GM21528 (cell line): Measurements from ENCODE around the gene LRRC74B.
"Not testable (repeated sequence)": the region's sequence is repeated elsewhere in the genome, so short reads cannot be mapped to it uniquely, and the experiment has no call there.

Source experiments
- ATAC-seq: cut with Tn5 transposase; IDR thresholded peaks from one replicate; pipeline ENCODE4 v1.9.1; 2021; ENCODE audit warnings: mild to moderate bottlenecking, moderate library complexity; ENCODE audit not compliant: unreplicated experiment, low FRiP score

Gene LRRC74B

DNA sequence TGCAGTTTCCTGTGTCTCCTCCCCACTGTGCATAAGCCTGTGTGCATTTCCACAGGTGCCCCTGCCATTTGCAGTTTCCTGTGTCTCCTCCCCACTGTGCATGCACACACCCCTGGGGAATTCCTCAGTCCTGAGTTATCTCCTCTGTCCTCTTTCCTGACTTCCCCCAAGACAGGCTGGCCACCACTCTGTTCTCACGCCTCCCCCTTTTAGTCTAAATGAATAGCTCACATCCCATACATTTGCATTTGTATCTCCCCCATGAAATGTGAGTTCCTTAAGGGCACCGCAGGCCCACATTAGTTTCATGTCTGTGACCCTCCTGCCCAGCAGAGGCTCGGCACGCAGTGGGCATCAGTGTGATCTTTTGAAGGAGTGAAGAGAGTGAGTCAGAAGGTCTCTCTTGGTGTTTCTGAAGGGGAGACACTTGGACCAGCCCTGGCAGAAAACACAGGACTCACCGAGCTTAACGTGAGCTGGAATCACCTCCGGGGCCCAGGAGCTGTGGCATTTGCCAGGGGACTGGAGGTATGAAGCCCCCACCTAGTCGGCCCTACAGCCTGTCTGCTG lies 6.2 kb downstream of the LRRC74B start:
- no peak for ATAC-seq

DNA sequence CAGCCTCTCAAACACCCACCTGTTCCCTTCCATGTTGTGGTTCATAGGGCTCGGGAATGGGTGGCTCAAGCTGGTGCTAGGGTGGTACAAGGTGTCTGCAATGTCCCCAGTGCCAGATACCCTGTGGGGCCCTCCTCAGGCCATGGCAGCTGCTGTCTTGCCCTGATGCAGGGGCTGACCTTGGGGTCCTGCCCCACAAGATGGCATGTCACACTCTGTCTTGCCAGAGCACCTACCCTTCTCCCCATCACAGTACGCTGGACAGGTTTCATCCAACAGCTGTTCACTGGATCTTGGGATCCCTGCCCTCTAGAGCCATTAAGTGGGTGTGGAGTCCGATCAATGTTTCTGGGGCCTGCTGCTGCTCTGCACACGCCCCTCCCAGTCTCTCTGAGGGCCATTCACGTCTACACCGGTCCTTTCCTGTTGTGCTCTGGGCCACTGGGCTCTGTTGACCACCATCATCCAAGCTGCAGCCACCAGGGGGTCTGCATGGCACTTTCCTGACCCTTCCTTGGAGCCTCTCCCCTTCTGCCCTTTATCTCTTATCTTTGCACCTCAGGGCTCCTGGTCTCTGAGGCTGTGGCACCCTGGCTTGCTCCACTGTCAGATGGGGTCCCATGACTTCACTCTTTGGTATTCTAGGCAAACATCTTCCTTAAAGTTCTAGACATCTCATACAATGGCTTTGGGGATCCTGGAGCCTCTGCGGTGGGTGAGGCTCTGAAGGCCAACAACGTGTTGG lies 7.1 kb downstream of the LRRC74B start:
- ATAC-seq: no peak

DNA sequence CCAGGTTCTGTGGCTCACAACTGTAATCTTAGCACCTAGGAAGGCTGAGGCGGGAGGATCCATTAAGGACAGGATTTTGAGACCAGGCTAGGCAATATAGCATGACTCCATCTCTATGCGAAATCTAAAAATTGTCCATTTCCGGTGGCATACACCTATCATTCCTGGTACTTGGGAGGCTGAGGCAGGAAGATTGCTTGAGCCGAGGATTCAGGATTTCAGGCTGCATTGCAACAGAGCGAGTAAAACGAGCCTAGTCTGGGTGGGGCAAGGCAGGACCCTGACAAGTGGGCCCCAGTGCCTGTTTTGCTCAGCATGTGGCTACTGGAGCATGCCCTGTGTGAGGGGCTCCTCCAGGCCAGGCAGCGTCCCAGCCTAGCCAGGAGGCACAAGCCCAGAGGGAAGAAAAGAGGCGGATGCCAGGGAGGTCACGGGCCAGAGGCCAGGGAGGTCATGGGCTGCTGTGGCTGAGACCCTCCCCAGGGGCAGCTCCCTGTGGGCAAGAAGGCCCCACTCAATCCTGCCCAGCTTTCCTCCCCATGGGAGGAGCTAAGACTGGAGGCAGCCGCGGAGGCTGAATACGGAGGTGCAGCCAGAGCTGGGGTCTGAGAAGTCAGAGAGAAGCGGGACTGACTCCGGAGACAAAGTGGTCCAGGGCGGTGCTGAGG lies 8.4 kb downstream of the LRRC74B start:
- no peak for ATAC-seq

DNA sequence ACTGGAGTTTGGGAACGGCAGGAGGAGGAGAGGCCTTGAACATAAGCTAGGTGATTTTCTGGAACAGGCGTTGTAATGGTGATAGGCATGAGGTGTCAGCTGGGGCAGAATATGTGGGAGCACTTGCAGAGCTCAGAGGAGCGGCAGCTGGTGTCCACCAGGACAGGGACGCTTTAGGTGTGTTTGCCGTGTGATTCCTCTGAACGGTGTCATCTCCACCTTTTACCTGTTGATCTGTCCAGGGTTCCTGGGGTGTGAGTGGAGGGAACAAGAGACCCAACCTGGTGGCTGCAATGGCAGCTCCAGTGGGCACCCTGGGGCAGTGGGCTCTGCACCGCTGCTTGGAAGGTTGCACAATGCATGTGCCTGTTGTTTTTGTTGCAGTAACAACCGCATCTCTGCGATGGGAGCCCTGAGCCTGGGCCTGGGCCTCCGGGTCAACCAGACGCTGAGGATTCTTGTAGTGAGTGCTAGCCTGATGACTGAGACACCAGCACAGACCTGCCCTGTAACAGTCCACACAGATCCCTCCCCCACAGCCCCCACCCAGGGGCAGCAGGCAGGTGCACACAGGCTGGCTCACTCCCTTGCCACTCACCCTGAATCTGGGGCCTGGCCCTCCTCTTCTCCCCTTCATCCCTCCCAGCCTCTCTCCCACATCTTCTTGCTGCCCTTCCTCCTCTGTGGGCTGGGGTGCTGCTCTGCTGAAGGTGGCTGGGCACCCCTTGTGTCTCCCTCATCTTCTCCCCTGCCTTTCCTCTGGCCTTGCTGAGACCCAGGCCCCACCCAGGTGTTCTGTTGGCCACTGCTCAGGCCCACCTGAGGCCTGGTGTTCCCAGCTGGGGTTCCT lies 9.2 kb downstream of the LRRC74B start:
- no peak for ATAC-seq

DNA sequence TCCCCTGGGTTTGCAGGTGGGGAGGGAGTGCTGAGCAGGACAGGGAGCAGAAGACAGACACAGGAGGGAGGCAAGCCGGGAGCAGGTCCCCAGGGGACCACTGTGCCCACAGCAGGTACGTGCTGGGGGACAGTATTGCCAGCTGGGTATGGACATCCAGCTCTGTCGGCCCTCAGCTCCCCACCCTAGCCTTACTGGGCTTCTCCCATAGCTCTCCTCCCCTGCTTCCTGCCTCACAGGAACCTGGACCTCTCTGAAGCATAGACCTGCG lies 9.8 kb downstream of the LRRC74B start:
- ATAC-seq: no peak

DNA sequence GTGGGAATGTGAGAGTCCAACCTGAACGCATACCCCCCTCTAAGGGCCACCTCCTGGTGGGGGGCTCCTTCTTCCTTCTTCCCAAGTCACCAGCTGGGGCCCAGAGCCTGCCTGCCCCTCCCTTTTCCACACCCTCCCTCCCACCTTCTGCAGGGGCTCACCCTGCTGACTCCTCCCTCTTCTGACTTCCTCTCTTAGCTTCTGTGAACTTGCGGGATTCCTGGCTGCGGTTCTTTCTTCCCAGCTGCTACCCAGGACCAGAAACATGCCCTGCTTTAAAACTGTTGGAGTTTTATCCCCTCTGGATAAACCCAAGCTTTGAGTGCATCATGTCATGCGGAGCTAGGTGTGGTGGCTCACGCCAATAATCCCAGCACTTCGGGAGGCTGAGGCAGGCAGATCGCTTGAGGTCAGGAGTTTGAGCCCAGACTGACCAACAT lies 10.2 kb downstream of the LRRC74B start:
- ATAC-seq: no peak

DNA sequence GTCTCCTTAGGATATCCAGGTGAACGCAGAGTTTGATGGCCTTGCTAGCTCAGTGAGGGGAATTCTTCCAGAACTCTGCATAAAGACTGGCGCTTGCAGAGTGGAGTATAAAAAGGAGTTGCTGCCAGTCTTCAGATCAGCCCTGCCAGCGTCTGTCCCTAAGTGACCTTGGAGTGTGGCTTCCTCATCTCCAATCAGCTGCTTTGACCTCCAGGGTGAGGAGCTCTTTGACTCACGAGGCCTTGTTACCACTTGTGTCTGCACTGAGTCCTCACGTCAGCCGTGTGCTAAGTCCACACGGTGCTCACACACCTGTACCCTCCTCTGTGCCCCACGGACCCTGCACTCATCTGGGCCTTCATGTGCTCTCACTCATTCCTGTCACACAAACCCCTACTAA lies 14.6 kb downstream of the LRRC74B start:
- ATAC-seq: not testable (repeated sequence)

DNA sequence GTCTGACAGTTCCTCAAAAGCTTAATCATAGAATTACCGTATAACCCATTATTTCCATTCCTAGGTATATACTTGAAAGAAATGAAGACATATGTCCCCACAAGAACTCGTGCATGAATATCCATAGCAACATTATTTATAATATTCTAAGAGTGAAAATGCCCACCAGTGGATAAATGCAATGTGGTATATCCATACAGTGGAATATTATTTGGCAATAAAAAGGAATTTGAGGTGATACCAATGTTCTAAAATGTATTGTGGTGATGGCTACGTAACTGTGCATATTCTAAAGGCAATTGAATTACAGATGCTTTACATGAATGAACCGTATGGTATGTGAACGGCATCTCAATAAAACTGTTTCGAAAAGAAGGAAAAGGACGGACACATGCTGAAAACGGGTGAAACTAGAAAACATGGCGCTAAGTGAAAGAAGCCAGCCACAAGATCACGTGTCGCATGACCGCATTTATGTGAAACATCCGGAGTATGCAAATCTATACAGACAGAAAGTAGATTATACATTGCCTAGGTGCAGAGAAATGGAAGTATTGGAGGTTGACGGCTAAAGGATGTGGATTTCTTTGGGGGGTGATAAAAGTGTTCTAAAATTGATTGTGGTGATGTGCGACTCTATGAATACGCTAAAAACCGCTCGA lies 16.0 kb downstream of the LRRC74B start:
- not testable (repeated sequence) for ATAC-seq

DNA sequence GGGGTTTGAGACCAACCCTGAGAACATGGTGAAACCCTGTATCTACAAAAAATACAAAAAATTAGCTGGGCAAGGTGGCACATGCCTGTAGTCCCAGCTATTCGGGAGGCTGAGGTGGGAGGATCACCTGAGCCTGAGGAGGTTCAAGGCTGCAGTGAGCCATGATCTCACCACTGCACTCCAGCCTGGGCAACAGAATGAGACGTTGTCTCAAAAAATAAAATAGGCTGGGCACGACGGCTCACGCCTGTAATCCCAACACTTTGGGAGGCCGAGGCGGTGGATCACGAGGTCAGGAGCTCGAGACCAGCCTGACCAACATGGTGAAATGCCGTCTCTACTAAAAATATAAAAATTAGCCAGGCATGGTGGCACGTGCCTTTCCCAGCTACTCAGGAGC lies 18.7 kb downstream of the LRRC74B start:
- not testable (repeated sequence) for ATAC-seq

DNA sequence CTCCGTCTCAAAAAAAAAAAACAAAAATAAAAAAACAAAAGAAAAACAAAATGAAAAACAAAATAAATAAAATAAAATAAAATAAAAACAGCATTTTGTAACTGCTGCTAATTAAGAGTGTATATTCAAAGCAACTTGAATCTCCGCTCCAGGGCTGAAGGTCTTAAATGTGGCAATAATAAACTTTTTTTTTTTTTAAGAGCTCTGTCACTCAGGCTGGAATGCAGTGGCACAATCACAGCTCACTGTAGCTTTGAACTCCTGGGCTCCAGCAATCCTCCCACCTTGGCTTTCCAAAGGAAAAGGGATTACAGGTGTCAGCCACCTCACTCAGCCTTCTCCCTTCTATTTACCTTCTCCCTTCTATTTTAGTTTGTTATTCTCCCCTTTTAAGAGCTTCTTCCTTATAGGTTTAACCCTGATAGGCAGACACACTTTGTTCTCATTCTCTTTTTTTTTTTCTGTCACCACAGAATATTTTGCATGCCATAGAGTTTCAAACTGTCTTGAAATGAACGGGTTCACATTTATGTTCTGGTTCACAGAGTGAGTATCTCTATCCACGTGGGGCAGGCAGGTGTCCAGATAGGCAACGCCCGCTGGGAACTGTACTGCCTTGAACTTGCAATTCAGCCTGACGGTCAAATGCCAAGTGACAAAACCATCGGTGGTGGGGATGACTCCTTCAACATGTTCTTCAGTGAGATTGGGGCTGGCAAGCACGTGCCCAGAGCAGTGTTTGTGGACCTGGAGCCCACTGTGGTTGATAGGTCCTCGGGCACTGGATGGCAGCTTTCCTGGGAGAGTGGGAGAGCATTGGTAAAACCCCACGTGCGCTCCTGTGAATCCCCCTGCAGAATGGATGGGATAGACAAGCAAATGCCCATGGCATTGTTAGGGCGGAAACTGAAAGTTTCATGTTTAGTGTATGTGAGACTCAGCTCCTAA lies 19.4 kb downstream of the LRRC74B start:
- ATAC-seq: no peak

DNA sequence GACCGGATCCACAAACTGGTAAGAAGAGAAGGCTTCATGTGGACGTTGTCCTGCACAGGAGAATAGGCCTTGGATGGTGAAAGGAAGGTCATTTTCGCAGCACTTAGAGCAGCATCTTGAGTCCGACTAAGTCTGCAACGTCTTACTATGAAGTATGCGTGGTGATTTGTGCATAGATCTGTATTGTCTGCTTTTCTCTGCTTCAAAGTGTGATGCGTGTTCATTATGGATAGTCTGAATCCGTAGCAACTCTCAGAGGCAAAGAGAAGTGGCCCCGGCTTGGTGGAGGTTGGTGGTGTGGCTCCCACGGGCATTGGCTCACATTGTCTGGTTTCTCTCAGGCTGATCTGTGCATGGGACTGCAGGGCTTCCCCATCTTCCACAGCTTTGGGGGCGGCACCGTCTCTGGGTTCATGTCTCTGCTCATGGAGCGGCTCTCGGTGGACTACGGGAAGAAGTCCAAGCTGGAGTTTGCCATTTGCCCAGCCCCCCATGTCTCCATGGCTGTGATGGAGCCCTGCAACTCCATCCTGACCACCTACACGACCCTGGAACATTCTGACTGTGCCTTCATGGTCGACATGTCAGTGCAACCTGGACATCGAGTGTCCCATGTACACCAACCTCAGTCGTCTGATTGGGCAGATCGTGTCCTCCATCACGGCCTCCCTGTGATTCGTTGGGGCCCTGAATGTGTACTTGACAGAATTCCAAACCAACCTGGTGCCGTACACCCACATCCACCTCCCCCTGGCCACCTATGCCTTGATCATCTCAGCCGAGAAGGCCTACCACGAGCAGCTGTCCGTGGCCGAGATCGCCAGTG lies 21.5 kb downstream of the LRRC74B start:
- ATAC-seq: no peak

DNA sequence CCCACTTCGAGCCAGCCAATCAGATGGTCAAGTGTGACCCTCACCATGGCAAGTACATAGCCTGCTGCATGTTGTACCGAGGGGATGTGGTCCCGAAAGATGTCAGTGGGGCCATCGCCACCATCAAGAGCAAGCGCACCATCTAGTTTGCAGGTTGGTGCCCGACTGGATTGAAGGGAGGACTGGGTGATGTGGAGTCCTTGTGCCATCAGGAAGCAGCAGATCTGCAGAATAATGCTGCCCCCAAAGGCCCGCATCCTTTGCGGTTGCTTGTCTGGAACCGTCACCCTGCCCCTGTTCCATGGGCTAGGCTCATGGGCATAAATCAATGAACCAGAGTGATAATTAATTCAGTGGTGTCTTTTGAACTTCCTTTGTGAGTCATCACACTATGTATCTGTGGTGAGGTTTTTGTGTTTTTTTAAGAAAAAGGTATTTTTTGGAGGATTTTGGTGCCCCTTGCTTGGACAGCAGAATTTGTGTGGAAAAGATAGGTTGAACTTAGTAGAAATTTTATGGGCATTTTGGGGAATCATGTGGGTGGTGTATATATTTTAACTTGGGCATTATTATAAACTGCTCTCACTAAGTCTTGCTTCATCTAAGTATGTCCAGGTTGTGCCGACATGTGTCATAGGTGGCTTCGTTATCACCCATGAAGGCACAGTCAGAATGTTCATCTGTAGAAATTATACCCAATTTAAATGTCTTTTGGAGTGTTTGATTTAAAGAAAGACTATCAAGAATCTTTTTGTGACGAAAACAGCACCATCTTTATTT lies 22.3 kb downstream of the LRRC74B start:
- ATAC-seq: no peak

DNA sequence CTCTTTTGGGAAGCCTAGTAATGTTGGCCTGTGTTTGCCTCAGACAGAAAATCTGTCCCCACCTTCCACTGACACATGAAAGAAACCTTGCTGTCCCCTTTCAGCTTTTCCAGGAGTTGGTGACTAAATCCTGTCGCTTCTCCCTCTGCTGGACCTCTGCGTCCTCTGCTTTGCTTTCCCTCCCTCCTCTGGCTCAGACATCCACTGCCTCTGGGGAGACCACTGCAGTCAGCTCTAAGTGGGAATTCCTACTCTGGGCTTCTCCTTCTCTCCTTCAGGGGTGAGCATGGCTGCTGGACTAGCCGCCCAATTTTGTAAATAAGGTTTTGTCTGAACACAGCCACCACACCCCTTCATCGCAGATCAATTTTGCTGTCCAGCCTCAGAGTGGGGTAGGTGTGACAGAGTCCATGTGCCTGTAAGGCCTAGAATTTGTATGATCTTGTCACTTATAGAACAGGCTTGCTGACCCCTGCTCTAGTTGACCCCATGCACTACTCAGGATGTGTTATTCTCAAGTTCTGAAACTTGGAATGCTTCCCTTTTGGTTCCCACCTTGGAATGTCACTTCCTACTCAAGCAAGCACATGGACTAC lies 23.0 kb downstream of the LRRC74B start:
- ATAC-seq: no peak

DNA sequence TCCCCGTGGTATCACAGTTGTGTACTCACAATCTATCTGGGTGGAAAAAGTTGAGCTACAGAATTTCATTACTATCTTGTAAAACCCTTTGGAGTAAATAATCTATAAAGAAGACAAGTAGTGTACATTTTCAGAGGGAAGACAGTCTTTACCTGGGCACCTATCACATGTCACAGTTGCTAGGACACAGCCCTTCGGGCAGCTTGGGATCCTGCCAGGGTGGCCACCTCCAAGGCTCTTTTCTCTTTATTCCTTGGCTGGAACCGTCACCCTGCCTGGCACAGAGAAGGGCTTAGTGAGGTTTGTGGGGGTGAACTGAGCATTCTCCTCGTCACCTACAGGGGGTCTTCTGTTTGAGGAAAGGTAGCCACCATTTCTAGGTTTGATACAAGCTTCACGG lies 23.6 kb downstream of the LRRC74B start:
- no peak for ATAC-seq

DNA sequence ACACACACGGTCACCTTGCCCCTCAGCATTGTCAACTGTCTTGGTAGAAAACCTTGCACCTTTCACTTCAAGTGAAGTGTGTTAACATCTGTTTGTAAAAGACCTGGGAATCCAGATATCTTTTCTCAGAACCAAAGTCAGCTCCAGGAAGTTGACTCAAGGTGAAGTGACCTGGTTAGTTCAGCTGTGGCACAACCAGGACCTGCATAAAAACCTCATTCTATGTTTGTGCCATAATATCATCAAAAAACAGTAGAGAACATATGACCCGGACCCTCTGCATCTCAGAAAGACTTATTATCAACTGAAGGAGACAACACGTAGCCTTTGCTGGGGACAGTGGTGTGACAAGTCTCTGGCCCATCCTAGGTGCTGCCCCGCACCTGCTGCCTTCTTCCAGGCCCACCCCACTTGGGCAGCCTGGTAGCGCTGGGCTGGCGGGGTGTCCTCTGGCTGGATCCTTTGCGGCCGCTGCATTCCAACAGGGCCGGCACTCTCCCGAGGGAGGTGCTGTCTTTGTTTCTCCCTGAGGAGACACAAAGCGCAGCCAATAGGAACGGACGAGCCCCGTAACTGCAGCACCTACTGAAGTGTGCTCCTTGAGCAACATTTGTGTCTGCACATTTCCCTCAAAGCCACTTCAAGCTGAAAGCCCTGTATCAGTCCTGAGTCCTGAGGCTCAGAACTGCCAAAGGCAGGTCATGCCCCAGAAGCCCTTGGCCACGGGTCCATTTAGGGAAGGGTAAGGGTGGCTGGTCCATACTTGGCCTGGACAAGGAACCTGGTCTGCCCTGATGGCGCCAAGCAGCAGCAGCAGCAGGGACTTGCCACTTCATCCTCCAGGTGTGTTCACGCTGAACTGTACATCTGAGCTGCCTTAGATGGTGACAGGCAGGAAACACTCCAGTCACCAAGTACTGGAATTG lies 25.2 kb downstream of the LRRC74B start:
- no peak for ATAC-seq

DNA sequence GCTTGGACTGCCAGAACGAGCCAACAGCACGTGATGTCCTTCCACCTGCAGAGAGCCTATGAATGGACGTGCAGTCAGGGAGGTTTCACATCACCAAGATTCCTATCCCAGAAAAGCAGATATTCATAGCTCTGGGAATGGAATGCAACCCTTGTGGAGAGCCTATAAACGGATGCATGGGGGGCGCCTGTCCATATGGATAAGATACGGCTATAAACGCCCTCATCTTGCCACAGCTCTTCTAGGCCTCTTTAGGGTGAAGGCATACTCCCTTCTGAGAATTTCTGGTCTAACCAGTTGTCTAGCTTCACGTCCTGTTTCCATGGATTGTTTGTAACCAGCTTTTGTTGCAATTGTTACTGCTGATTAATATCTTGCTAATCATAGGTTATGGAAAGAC lies 26.1 kb downstream of the LRRC74B start:
- not testable (repeated sequence) for ATAC-seq

DNA sequence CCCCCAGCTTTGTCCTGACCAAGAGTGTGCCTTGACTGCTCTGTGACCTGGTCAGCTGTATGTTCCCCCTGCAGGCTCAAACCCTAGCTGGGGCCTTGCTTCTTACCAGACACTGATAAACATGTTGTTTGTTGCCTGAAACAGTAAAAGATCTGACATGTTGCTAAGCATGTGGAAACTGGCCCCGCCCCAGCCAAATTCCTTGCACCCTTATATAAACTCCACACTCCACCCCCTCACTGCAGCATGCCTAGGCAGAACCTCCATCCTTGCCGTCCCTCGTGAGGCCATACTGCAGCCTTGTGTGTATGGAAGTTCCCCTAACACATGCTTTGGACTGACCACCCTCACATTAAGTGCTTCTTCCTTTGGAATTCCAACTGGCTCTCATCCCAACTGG lies 27.3 kb downstream of the LRRC74B start:
- ATAC-seq: no peak
